ENCODE results near the gene KRT37. TPM values are rescaled to one million over a fixed set of nuclear protein-coding genes. Genes with fewer than 3 reads are reported as not detected.

The KRT37 gene
- total RNA-seq, 1 donor from 2014 or later, result not detected

GRCh38 chr17:41404024-41404671 lies 20.2 kb downstream of the KRT37 start:
- no peak overlapping the region for H3K4me3 Mint-ChIP-seq (ENCODE audit: unreplicated experiment)
- peaks cover 2% of the 10 kb centered on the region for H3K27me3 Mint-ChIP-seq (ENCODE audit: low read depth)
- peak overlapping the region; percentile 47 for H3K27ac Mint-ChIP-seq (ENCODE audit: unreplicated experiment)
- no peak for DNase-seq (ENCODE audit: low spot score)
- H3K9me3 Mint-ChIP-seq (ENCODE audit: low read depth), result no peaks in the 10 kb centered on the region
- H3K4me1 Mint-ChIP-seq (ENCODE audit: low read depth), result peaks cover 14% of the 10 kb centered on the region
- TF ChIP-seq CTCF (IDR thresholded peaks at IDR 0.05), result no peak
- H3K36me3 Mint-ChIP-seq (ENCODE audit: low read depth), result peaks cover 1% of the 10 kb centered on the region

DNA sequence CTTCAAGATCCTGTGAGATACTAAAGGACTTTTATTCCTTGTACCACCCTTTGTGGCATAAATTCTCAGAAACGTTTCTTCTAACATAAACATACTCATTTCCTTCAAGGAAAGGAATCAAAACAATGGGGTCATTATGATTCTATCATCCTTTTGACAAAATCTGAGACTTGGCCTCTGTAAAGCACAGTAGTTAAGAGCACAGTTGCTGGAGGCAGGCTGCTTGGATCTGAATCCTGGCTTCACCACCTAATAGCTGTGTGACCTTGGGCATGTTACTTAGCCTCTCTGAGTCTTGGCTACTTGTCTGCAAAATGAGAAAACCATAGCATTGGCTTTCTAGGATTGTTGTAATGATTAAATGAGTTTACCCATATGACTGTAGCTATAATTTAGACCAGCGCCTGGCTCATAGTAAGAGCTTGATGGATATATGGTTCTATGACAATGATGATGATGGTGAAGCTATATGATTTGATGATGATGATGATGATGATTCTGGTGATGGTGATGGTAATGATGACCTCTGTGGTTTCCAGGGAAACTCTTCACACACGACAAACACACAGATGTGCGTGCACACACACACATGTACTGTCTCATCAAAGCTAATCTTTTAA lies 20.9 kb downstream of the KRT37 start:
- Mint-ChIP-seq H3K36me3 (ENCODE audit: low read depth) (peaks cover 1% of the 10 kb centered on the region), H3K4me3 (ENCODE audit: unreplicated experiment) (no peak overlapping the region), H3K27ac (ENCODE audit: unreplicated experiment) (no peak overlapping the region), H3K4me1 (ENCODE audit: low read depth) (peaks cover 14% of the 10 kb centered on the region), H3K27me3 (ENCODE audit: low read depth) (peaks cover 2% of the 10 kb centered on the region), H3K9me3 (ENCODE audit: low read depth) (no peaks in the 10 kb centered on the region)
- no peak for DNase-seq (ENCODE audit: low spot score)
- no peak for TF ChIP-seq CTCF (IDR thresholded peaks at IDR 0.05)

- TF ChIP-seq CTCF (IDR thresholded peaks at IDR 0.05), result no peak
- DNase-seq (ENCODE audit: low spot score), result no peak
- peaks cover 2% of the 10 kb centered on the region for H3K27me3 Mint-ChIP-seq (ENCODE audit: low read depth)
- H3K4me3 Mint-ChIP-seq (ENCODE audit: unreplicated experiment), result no peak overlapping the region
- H3K27ac Mint-ChIP-seq (ENCODE audit: unreplicated experiment), result no peak overlapping the region
- peaks cover 1% of the 10 kb centered on the region for H3K36me3 Mint-ChIP-seq (ENCODE audit: low read depth)
- H3K4me1 Mint-ChIP-seq (ENCODE audit: low read depth), result peaks cover 14% of the 10 kb centered on the region
- no peaks in the 10 kb centered on the region for H3K9me3 Mint-ChIP-seq (ENCODE audit: low read depth)
Measured at GRCh38 chr17:41402161-41402560, 22.2 kb downstream of the KRT37 start.

- peaks cover 4% of the 10 kb centered on the region for H3K27me3 Mint-ChIP-seq (ENCODE audit: low read depth)
Measured at GRCh38 chr17:41396996-41397660, 27.3 kb downstream of the KRT37 start, which contains the start of gene KRT31. Gene KRT31, minus strand, starts transcription at chr17:41397608. Its CDS starts 69 bp downstream, at chr17:41397539.

More at GRCh38 chr17:41396996-41397660, 27.3 kb downstream of the KRT37 start, which contains the start of gene KRT31:
- Mint-ChIP-seq H3K27ac (ENCODE audit: unreplicated experiment) (no peak within 1 kb of the TSS), H3K9me3 (ENCODE audit: low read depth) (no peaks in the 10 kb centered on the region), H3K36me3 (ENCODE audit: low read depth) (peaks cover 1% of the 10 kb centered on the region), H3K4me1 (ENCODE audit: low read depth) (no peaks in the 10 kb centered on the region), H3K4me3 (ENCODE audit: unreplicated experiment) (no peak within 1 kb of the TSS)
- no peak for TF ChIP-seq CTCF (IDR thresholded peaks at IDR 0.05)
- DNase-seq (ENCODE audit: low spot score), result no peak

All from chondrocyte (in vitro differentiated cells).